Upper lobe of right lung (tissue), 1 donor: ENCODE data around the gene ENOX1. TPM values are rescaled to one million over a fixed set of nuclear protein-coding genes. Genes with fewer than 3 reads are reported as not detected.

Experiments used
- ATAC-seq: fragments of 200-7000 bp; cut with Tn5 transposase; one replicate; pipeline ENCODE4 v1.9.1; 2020; ENCODE audit warnings: mild to moderate bottlenecking, moderate library complexity
- DNase-seq: peaks from one replicate; pipeline ENCODE4 v3.0.0-alpha.2; 2020
- H3K27ac ChIP-seq: fragments of 200-600 bp; one replicate; pipeline ENCODE4 v1.8.0; 2022
- H3K27me3 ChIP-seq: fragments of 200-600 bp; one replicate; pipeline ENCODE4 v1.8.0; 2022; ENCODE audit warnings: mild to moderate bottlenecking
- H3K36me3 ChIP-seq: fragments of 200-600 bp; one replicate; pipeline ENCODE4 v1.8.0; 2022
- H3K4me1 ChIP-seq: fragments of 200-600 bp; one replicate; pipeline ENCODE4 v1.8.0; 2022
- H3K4me3 ChIP-seq: fragments of 200-600 bp; one replicate; pipeline ENCODE4 v1.8.0; 2022; ENCODE audit warnings: mild to moderate bottlenecking
- H3K9me3 ChIP-seq: fragments of 200-600 bp; one replicate; pipeline ENCODE4 v1.8.0; 2022
- intact Hi-C: fragments of 100-400 bp; cut with DNase I; formaldehyde crosslinking; loops from one replicate; pipeline ENCODE4 v1.11.0; 2022
- total RNA-seq: library from RNA; stranded (reverse); fragmentation: NEBNext Ultra II Directional; extraction: Animal tissue kit (Norgen Biotek cat#: 25700); gene quantifications from one replicate; pipeline ENCODE4 v1.2.1, GENCODE V29; 2021
- TF ChIP-seq, protein P1 (sequence below): fragments of 200-600 bp; IDR thresholded peaks from one replicate; pipeline ENCODE4 v1.8.0; 2022; ENCODE audit warnings: antibody characterized with exemption
- donor health status: DM: no; HTN: yes; CAD: no; lungs with severe emphysema.

ENOX1 gene
- total RNA-seq, 1 donor from 2014 or later: 0.69 TPM

DNA sequence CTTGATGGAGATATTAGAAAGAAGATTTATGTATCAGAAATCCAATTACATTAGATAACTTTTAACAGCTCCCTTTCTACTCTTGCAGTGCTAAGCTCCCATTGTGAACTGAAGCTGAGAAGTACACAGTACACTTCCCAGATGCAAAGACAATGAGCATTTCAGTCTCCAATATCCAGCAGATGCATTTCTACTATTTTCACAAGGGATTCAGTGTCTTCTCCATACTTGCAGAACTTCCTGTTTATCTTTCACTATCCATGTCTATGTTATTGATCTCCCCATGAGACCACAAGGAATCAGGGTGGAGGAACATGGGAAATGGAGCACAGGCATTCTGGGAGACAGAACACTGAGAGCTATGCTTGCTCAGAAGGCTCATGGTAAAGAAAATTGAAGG is 207.5 kb downstream of the ENOX1 start:
- ATAC-seq (no peak), DNase-seq (no peak)
- H3K36me3 ChIP-seq: no peaks in the 10 kb centered on the region
- no peak overlapping the region for H3K4me3 ChIP-seq
- peaks cover 7% of the 10 kb centered on the region for H3K27me3 ChIP-seq
- TF ChIP-seq, protein P1, sequence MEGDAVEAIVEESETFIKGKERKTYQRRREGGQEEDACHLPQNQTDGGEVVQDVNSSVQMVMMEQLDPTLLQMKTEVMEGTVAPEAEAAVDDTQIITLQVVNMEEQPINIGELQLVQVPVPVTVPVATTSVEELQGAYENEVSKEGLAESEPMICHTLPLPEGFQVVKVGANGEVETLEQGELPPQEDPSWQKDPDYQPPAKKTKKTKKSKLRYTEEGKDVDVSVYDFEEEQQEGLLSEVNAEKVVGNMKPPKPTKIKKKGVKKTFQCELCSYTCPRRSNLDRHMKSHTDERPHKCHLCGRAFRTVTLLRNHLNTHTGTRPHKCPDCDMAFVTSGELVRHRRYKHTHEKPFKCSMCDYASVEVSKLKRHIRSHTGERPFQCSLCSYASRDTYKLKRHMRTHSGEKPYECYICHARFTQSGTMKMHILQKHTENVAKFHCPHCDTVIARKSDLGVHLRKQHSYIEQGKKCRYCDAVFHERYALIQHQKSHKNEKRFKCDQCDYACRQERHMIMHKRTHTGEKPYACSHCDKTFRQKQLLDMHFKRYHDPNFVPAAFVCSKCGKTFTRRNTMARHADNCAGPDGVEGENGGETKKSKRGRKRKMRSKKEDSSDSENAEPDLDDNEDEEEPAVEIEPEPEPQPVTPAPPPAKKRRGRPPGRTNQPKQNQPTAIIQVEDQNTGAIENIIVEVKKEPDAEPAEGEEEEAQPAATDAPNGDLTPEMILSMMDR: no peak
- intact Hi-C loops: no loop called here
- no peaks in the 10 kb centered on the region for H3K9me3 ChIP-seq
- H3K4me1 ChIP-seq: no peaks in the 10 kb centered on the region
- no peak overlapping the region for H3K27ac ChIP-seq

DNA sequence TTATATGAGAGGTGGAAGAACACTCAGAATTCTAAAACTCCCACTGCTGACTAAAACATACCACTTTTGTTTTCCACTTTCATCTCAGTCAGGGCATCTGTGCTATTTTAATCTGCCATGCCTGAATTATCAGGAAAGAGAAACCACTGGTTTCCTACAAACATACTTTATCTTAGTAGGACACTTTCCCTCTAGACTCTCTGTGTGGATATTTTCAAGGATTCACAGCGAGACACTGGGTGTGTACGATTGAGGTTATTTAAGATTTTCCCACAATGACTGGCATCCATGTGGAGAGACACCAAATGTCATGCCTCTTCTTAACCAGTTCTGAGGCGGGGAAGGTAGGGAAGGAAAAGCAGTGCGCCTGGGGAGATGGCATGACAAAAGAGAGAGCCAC is 212.2 kb downstream of the ENOX1 start:
- peaks cover 5% of the 10 kb centered on the region for H3K27me3 ChIP-seq
- no peak for ATAC-seq
- no peak for DNase-seq
- H3K4me3 ChIP-seq: no peak overlapping the region
- intact Hi-C loops: no loop called here
- H3K9me3 ChIP-seq: no peaks in the 10 kb centered on the region
- TF ChIP-seq, protein P1: no peak
- H3K36me3 ChIP-seq: no peaks in the 10 kb centered on the region
- H3K27ac ChIP-seq: no peak overlapping the region
- peaks cover 12% of the 10 kb centered on the region for H3K4me1 ChIP-seq

DNA sequence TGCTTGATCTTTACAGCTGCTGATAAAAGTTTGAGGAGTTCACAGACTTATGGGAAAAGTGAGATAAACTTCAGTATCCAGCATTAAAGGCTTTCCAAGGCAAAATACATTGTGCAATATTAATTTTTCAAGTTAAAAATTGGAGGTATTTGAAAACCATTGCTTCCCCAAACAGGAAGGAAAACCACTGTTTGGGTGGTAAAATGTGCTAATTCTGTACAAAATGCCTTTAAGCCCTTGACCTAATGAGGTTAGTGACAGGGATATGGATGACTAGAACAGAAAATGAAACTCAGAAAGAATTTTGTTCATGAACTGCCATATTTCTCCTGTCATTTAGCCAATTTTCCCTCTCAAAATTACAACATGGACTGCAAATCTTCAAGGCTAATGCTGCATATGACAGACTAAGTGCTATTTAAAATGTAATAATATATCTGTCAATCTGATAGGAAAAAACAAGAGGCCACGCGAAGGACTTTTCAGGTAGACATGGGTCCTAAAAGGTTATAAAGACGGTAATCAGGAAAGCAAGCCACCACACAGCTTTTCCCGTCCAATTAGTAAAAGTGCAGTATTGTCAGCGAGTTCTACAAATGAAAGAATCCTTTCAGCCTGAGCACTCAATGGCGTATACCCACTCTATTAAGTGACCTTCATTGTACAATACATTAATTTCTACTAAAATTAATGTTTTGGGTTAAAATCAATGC is 212.8 kb downstream of the ENOX1 start:
- H3K9me3 ChIP-seq: no peaks in the 10 kb centered on the region
- peaks cover 12% of the 10 kb centered on the region for H3K4me1 ChIP-seq
- no peak overlapping the region for H3K4me3 ChIP-seq
- intact Hi-C loops: no loop called here
- H3K27ac ChIP-seq: no peak overlapping the region
- no peaks in the 10 kb centered on the region for H3K27me3 ChIP-seq
- TF ChIP-seq, protein P1: no peak
- ATAC-seq: no peak
- H3K36me3 ChIP-seq: no peaks in the 10 kb centered on the region
- no peak for DNase-seq

DNA sequence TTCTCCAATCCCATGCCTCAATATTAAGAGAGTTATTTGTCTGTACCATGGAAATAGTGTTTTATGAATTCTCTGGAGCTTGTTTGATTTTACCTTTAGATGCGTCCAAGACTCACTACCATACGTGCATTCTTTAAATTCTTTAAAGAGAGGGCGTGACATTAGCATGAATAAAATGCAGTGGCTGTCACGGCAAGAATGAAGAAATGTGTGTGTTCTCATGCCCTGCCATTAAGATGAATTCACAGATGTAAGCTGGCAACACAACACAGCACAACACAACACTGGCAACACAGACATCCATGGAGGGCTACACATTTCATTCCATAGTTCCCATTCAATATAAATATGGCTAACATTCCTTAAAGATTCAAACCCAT is 213.4 kb downstream of the ENOX1 start:
- H3K27ac ChIP-seq: no peak overlapping the region
- H3K4me1 ChIP-seq: peaks cover 12% of the 10 kb centered on the region
- TF ChIP-seq, protein P1: no peak
- intact Hi-C loops: no loop called here
- H3K36me3 ChIP-seq: no peaks in the 10 kb centered on the region
- no peak for DNase-seq
- no peak for ATAC-seq
- H3K27me3 ChIP-seq: no peaks in the 10 kb centered on the region
- no peak overlapping the region for H3K4me3 ChIP-seq
- H3K9me3 ChIP-seq: no peaks in the 10 kb centered on the region

DNA sequence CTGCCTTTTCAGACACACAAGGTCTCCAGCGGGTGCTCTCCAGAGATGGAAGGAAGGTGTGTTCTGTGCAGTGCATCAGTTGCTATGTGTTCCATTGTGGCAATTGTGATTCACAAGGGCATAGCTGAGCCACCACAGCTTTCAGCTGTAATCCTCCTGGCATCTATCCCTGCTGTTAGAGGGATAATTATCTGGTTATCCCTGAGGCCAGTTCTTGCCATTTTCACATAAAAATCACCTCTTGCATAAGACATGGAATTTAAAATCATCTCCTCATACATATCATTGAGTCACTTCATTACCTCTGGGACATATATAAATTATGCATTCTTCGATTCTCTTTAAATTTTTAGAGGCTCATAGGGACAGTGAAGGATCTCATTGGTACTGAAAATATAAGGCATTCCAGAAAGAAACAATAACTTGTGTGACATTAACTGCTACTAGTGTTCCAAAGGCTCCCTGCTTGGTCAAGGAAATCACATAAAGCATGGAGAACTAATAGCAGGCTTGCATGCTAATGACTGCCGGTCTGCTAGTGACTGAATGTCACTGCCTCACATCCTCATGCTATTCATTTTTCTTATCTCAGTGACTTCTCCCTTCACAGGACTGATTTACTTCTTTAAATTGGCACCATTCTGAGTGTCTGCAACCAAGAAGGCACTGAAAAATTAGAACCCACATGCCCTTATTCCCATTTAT is 214.0 kb downstream of the ENOX1 start:
- intact Hi-C loops: no loop called here
- Histone ChIP-seq H3K4me3 (no peak overlapping the region), H3K9me3 (no peaks in the 10 kb centered on the region), H3K4me1 (peaks cover 12% of the 10 kb centered on the region), H3K27ac (no peak overlapping the region), H3K36me3 (no peaks in the 10 kb centered on the region), H3K27me3 (no peaks in the 10 kb centered on the region)
- DNase-seq: no peak
- TF ChIP-seq, protein P1: no peak
- no peak for ATAC-seq
